Cardiac muscle cell (in vitro differentiated cells and primary cell): Measurements from ENCODE around the gene FARS2. TPM values are rescaled to one million over a fixed set of nuclear protein-coding genes. Genes with fewer than 3 reads are reported as not detected.

Source experiments
- DNase-seq, 2 donors: peaks; one replicate each; pipeline versions ENCODE4 v3.0.0 to v3.0.0-alpha.2; 2010 to 2017; ENCODE audit warnings: low read depth in 1 of 2, low spot score in 1 of 2
- H3K27ac ChIP-seq: fragments of 200-600 bp; sonication (generic); 2 replicates; pipeline ENCODE4 v1.5.1; 2016
- H3K27me3 ChIP-seq: fragments of 200-600 bp; sonication (generic); 2 replicates; pipeline ENCODE4 v1.6.0; 2016; ENCODE audit warnings: control low read depth
- H3K36me3 ChIP-seq: fragments of 200-600 bp; sonication (generic); 2 replicates; pipeline ENCODE4 v1.5.1; 2016; ENCODE audit warnings: control low read depth
- H3K4me1 ChIP-seq: fragments of 200-600 bp; sonication (generic); 2 replicates; pipeline ENCODE4 v1.8.1; 2017; ENCODE audit warnings: low read depth, mild to moderate bottlenecking, mixed run types
- H3K4me3 ChIP-seq: fragments of 200-600 bp; sonication (generic); 2 replicates; pipeline ENCODE4 v1.5.1; 2016; ENCODE audit warnings: mild to moderate bottlenecking
- H3K9me3 ChIP-seq: fragments of 200-600 bp; sonication (generic); 2 replicates; pipeline ENCODE4 v1.5.1; 2017; ENCODE audit warnings: low read depth, mild to moderate bottlenecking, control low read depth
- polyA plus RNA-seq: library from polyadenylated mRNA; unstranded; fragments of >200 nt; fragmentation: Nextera tagmentation; extraction: Ambion mirVana; gene quantifications from 2 replicates; pipeline ENCODE4 v1.2.1, GENCODE V29; 2016
- total RNA-seq: library from RNA; depleted of rRNA; stranded (reverse); fragments of >200 nt; gene quantifications from 2 replicates; pipeline ENCODE4 v1.2.3, GENCODE V29; 2016
- TF ChIP-seq, protein P1 (sequence below): IDR thresholded peaks from 2 replicates; pipeline ENCODE4 v1.5.1; 2012; ENCODE audit warnings: low read depth, mild to moderate bottlenecking, low read length

The FARS2 gene
- total and polyA plus RNA-seq, 2 experiments from 2014 or later: 12.4 to 22.5 TPM

DNA sequence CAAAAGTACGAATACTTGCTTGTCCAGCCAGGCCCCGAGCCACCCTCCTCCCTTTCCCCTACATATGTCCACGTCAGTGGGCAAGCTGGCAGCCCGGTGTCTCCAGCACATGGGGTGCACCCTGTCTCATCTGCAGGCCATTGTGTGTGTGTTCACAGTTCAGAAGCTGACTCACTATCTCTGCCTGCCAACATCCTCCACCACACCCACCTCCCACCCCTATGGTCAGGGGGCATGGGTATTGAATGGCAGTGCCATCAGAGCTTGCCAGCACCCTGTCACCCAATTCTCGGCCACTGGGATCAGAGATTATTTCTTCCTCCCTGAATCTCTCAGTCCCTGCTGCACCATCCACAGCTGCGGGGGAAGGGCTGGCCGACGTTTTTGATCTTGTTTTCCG, 195.7 kb downstream of the FARS2 start:
- Histone ChIP-seq H3K9me3 (no peaks in the 10 kb centered on the region), H3K4me1 (no peaks in the 10 kb centered on the region), H3K27ac (no peak overlapping the region), H3K27me3 (no peaks in the 10 kb centered on the region), H3K4me3 (no peak overlapping the region), H3K36me3 (no peaks in the 10 kb centered on the region)
- DNase-seq: peak in 1 of 2 donors; percentile 20
- TF ChIP-seq, protein P1, sequence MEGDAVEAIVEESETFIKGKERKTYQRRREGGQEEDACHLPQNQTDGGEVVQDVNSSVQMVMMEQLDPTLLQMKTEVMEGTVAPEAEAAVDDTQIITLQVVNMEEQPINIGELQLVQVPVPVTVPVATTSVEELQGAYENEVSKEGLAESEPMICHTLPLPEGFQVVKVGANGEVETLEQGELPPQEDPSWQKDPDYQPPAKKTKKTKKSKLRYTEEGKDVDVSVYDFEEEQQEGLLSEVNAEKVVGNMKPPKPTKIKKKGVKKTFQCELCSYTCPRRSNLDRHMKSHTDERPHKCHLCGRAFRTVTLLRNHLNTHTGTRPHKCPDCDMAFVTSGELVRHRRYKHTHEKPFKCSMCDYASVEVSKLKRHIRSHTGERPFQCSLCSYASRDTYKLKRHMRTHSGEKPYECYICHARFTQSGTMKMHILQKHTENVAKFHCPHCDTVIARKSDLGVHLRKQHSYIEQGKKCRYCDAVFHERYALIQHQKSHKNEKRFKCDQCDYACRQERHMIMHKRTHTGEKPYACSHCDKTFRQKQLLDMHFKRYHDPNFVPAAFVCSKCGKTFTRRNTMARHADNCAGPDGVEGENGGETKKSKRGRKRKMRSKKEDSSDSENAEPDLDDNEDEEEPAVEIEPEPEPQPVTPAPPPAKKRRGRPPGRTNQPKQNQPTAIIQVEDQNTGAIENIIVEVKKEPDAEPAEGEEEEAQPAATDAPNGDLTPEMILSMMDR: no peak

DNA sequence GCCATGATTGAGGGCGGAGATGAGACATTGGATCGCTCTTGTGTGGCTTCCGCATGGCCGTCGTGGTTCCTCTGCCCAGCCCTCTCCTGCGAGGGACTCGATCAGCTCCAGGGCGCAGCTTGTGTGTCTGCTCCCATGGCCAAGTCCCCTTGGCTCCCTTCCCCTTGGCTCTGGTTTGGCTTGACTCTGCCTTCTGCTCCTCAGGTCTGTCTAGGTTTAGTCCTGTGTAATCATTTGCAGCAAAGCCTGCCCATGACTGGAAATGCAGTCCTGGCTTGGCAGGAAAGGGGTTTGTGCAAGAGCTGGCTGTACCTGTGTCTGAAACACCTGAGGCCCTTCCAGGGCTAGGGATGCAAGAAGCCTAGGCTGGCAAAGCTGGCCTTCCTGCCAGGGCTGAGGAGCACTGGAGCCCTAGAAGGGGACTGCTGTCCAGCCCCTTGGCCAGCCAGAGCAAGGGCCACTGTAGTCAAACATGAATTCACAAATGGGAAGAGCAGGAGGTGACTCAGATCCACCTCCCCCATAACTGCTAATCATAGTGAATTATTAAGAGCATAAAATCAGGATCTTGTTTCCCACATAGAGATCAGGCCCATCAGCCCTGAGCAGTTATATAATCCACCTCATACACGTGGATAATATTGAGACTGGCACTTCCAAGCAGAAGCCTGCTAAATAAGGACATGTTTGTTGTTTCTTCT, 196.8 kb downstream of the FARS2 start:
- no peak overlapping the region for H3K4me3 ChIP-seq
- H3K27me3 ChIP-seq: no peaks in the 10 kb centered on the region
- H3K4me1 ChIP-seq: no peaks in the 10 kb centered on the region
- no peaks in the 10 kb centered on the region for H3K9me3 ChIP-seq
- DNase-seq: no peak
- no peak overlapping the region for H3K27ac ChIP-seq
- no peaks in the 10 kb centered on the region for H3K36me3 ChIP-seq
- TF ChIP-seq, protein P1: no peak

DNA sequence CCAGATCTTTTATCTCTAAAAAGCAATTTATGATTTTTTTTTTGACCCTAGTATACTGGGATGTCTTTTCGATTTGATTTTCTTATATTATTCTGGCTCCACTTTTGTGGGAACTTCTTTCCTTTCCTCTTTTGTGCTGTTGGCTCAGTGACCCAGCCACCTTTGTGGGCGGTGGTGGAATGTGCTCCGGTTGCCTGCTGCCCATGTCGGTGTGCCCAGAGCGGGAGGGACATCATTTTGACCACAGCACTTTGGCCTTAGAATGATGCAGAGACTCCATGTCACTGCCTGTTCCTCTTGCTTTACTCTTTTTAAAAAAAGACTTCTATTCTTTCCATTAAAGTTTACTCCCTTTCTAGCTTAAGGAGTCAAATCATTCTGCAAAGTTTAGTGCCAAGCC, 198.0 kb downstream of the FARS2 start:
- no peak overlapping the region for H3K4me3 ChIP-seq
- no peaks in the 10 kb centered on the region for H3K9me3 ChIP-seq
- TF ChIP-seq, protein P1: no peak
- no peaks in the 10 kb centered on the region for H3K4me1 ChIP-seq
- H3K27ac ChIP-seq: no peak overlapping the region
- no peaks in the 10 kb centered on the region for H3K36me3 ChIP-seq
- no peak for DNase-seq
- H3K27me3 ChIP-seq: no peaks in the 10 kb centered on the region

- Histone ChIP-seq H3K4me3 (no peak overlapping the region), H3K36me3 (no peaks in the 10 kb centered on the region), H3K27ac (no peak overlapping the region), H3K9me3 (no peaks in the 10 kb centered on the region), H3K27me3 (no peaks in the 10 kb centered on the region), H3K4me1 (no peaks in the 10 kb centered on the region)
- TF ChIP-seq, protein P1: no peak
- DNase-seq: no peak
Measured at GRCh38 chr6:5461365-5461764, 200.1 kb downstream of the FARS2 start.

DNA sequence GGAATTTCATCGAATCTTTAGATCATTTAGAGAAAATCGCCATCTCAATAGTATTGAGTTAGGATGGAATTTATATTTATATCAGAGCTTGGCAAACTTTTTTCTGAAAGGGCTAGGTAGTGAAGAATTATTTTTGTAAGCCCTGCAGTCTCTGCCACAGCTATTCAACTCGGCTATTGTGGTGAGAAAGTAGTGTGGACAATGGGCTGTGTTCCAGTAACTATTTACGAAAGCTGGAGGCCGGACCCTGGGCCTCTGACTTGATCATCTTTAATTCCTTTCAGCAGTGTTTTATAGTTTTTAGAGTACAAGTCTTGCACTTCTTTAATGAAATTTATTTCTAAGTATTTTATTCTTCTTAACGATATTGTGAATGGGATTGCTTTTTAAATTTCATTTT, 201.5 kb downstream of the FARS2 start:
- Histone ChIP-seq H3K4me3 (no peak overlapping the region), H3K27me3 (no peaks in the 10 kb centered on the region), H3K9me3 (no peaks in the 10 kb centered on the region), H3K4me1 (no peaks in the 10 kb centered on the region), H3K36me3 (no peaks in the 10 kb centered on the region), H3K27ac (no peak overlapping the region)
- no peak for DNase-seq
- TF ChIP-seq, protein P1: no peak
